Mesothelial cell of epicardium (in vitro differentiated cells): ENCODE results near the gene STK32B. TPM values are rescaled to one million over a fixed set of nuclear protein-coding genes. Genes with fewer than 3 reads are reported as not detected.
A peak's percentile ranks its signal among the peaks of the same experiment; 100 is the strongest.

Source experiments
- DNase-seq, 2 experiments: peaks; one replicate each; pipeline ENCODE4 v3.0.0; 2021; ENCODE audit warnings: low spot score in 2 of 2; ENCODE audit not compliant: unreplicated experiment in 2 of 2
- H3K27ac Mint-ChIP-seq: 2 replicates; pipeline ENCODE4 v1.8.0; 2021; ENCODE audit warnings: mixed read lengths
- H3K27me3 Mint-ChIP-seq: 2 replicates; pipeline ENCODE4 v1.8.0; 2021; ENCODE audit warnings: low read depth, mixed read lengths
- H3K36me3 Mint-ChIP-seq: 2 replicates; pipeline ENCODE4 v1.8.0; 2021; ENCODE audit warnings: mixed read lengths
- H3K4me1 Mint-ChIP-seq: 2 replicates; pipeline ENCODE4 v1.8.0; 2021; ENCODE audit warnings: mixed read lengths
- H3K4me3 Mint-ChIP-seq: 2 replicates; pipeline ENCODE4 v1.8.0; 2021; ENCODE audit warnings: mild to moderate bottlenecking, moderate library complexity, mixed read lengths
- H3K9me3 Mint-ChIP-seq: 2 replicates; pipeline ENCODE4 v1.8.0; 2021; ENCODE audit warnings: mixed read lengths
- CTCF ChIP-seq: fragments of 200-600 bp; sonication (generic); IDR thresholded peaks from one replicate; pipeline ENCODE4 v1.5.0; 2021; ENCODE audit warnings: antibody characterized with exemption; ENCODE audit not compliant: unreplicated experiment
- total RNA-seq: library from RNA; stranded (reverse); gene quantifications from 3 replicates; pipeline ENCODE4 v1.2.1, GENCODE V29; 2021

Gene STK32B
- total RNA-seq, 1 donor from 2014 or later: 0.96 TPM

- TF ChIP-seq CTCF: no peak
- Mint-ChIP-seq H3K4me3 (no peak overlapping the region), H3K27ac (no peak overlapping the region), H3K36me3 (no peaks in the 10 kb centered on the region), H3K4me1 (peaks cover 11% of the 10 kb centered on the region), H3K9me3 (peaks cover 11% of the 10 kb centered on the region), H3K27me3 (peaks cover 54% of the 10 kb centered on the region)
- no peak for DNase-seq
Measured at GRCh38 chr4:5044341-5044740, 6.9 kb upstream of the STK32B start.

- H3K27ac Mint-ChIP-seq: no peak overlapping the region
- H3K27me3 Mint-ChIP-seq: peaks cover 57% of the 10 kb centered on the region
- peaks cover 11% of the 10 kb centered on the region for H3K9me3 Mint-ChIP-seq
- peaks cover 11% of the 10 kb centered on the region for H3K4me1 Mint-ChIP-seq
- TF ChIP-seq CTCF: no peak
- no peak for DNase-seq
- no peaks in the 10 kb centered on the region for H3K36me3 Mint-ChIP-seq
- H3K4me3 Mint-ChIP-seq: no peak overlapping the region
Measured at GRCh38 chr4:5045097-5045496, 6.2 kb upstream of the STK32B start.

DNA sequence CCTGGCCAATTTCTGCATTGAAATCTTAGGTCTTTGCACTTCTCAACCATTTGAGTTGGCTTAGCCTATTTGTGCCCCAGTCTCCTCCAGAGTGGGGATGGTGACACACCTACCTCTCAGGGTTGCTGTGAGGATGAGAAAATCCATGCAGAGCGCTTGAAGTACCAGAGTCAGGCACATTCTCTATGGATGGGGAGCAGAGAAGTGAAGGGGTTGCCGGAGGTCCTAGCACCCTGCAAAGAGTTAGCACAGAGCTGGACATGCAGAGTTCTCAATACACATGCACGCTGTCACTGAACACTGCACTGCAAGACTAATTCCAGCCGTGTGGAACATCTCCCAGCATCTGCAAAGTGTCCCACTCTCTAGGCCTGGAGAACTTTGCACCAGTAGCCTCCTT, 2.6 kb upstream of the STK32B start:
- Mint-ChIP-seq H3K9me3 (peaks cover 11% of the 10 kb centered on the region), H3K27ac (no peak overlapping the region), H3K27me3 (peaks cover 83% of the 10 kb centered on the region), H3K4me1 (peaks cover 8% of the 10 kb centered on the region), H3K36me3 (no peaks in the 10 kb centered on the region), H3K4me3 (no peak overlapping the region)
- DNase-seq: no peak
- no peak for TF ChIP-seq CTCF

- Mint-ChIP-seq H3K4me3 (peak overlapping the region; percentile 87), H3K27ac (no peak overlapping the region), H3K27me3 (peaks cover 79% of the 10 kb centered on the region), H3K4me1 (peaks cover 8% of the 10 kb centered on the region), H3K9me3 (peaks cover 11% of the 10 kb centered on the region), H3K36me3 (no peaks in the 10 kb centered on the region)
- peak; percentile 43 for TF ChIP-seq CTCF
- DNase-seq: peak; percentile 61 to 82
Measured at GRCh38 chr4:5050520-5051277, 581 bp upstream of the STK32B start.

DNA sequence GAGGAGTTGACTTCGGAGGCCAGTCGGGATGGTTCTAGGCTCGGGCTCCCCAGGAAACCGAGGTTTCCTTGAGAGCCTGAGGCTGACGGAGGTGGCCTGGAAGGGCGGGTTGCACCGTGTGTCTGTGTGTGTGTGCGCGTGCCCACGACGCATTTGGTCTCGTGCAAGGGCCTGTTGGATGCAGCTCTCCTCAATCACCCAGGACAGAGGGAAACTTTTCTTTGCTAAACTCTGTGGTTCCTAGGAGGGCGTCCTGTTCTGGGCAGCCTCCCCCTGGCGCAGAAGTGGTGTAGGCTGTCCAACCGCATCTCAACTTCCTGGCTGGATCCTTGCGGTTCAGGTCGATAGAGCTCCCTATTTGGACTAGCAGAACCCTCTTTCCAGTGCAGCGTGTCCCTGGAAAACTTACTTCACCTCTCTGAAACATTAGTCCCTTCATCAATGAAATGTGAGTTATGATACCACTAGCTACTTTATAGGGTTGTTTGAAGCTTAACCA, 973 bp downstream of the STK32B start:
- Mint-ChIP-seq H3K9me3 (no peaks in the 10 kb centered on the region), H3K36me3 (no peaks in the 10 kb centered on the region), H3K27ac (no peak overlapping the region), H3K4me3 (peak overlapping the region; percentile 87), H3K4me1 (peaks cover 8% of the 10 kb centered on the region), H3K27me3 (peaks cover 78% of the 10 kb centered on the region)
- DNase-seq: no peak
- no peak for TF ChIP-seq CTCF
